Esophagus squamous epithelium (tissue), 5 donors: Measurements from ENCODE around the gene MEIG1. TPM values are rescaled to one million over a fixed set of nuclear protein-coding genes. Genes with fewer than 3 reads are reported as not detected.

Experiments
- DNase-seq: peaks from one replicate; lab custom pipeline; 2025; lab: John Stamatoyannopoulos, UW
- H3K27ac ChIP-seq, 4 donors: fragments of 200-600 bp; sonication (generic); one replicate each; pipeline ENCODE4 v1.5.1; 2016 to 2019; ENCODE audit warnings: mild to moderate bottlenecking in 1 of 4
- H3K27me3 ChIP-seq, 4 donors: fragments of 200-600 bp; sonication (generic); 1 replicate in 3 of 4; 2 replicates in 1 of 4; pipeline versions ENCODE4 v1.5.1 to v1.6.0; 2017 to 2021; ENCODE audit warnings: antibody characterized with exemption in 1 of 4
- H3K36me3 ChIP-seq, 3 donors: fragments of 200-600 bp; sonication (generic); one replicate each; pipeline ENCODE4 v1.5.1; 2016 to 2019
- H3K4me1 ChIP-seq, 3 donors: fragments of 200-600 bp; sonication (generic); one replicate each; pipeline ENCODE4 v1.5.1; 2017 to 2019
- H3K4me3 ChIP-seq, 4 donors: fragments of 200-600 bp; sonication (generic); 1 replicate in 3 of 4; 2 replicates in 1 of 4; pipeline ENCODE4 v1.5.1; 2016 to 2019; ENCODE audit warnings: mild to moderate bottlenecking in 2 of 4, moderate library complexity in 1 of 4
- H3K9me3 ChIP-seq, 3 donors: fragments of 200-600 bp; sonication (generic); one replicate each; pipeline ENCODE4 v1.5.1; 2016 to 2019
- CTCF ChIP-seq, 6 experiments: fragments of 450-650 bp in 4 of 6; fragments of 200-600 bp in 2 of 6; sonication (generic) in 2 of 6; IDR thresholded peaks; one replicate each; pipeline ENCODE4 v1.5.1; 2016 to 2019; ENCODE audit warnings: antibody characterized with exemption in 6 of 6, mild to moderate bottlenecking in 4 of 6, moderate library complexity in 4 of 6
- POLR2A ChIP-seq, 4 donors: fragments of 450-650 bp; IDR thresholded peaks; one replicate each; pipeline ENCODE4 v1.6.1; 2017; ENCODE audit warnings: antibody characterized with exemption in 4 of 4, mild to moderate bottlenecking in 4 of 4, moderate library complexity in 3 of 4
- WGBS, 2 donors: methylation state at CpG; one replicate each; pipeline ENCODE4 v1.1.5; 2018; 5-methylcytosine and 5-hydroxymethylcytosine counted together
- intact Hi-C: fragments of 100-400 bp; cut with DNase I; formaldehyde crosslinking; loops from one replicate; pipeline ENCODE4 v1.15.0; 2022
- total RNA-seq, 4 donors: library from RNA; depleted of rRNA; stranded (reverse); fragments of >200 nt; gene quantifications; one replicate each; pipeline ENCODE4 v1.1.0, GENCODE V29; 2016
- donor health status: DM: yes; HTN: yes; CAD: no.

Gene MEIG1
- total RNA-seq = under 1 TPM in 1 of 4 donors, not detected in 3; 0.79 TPM

DNA sequence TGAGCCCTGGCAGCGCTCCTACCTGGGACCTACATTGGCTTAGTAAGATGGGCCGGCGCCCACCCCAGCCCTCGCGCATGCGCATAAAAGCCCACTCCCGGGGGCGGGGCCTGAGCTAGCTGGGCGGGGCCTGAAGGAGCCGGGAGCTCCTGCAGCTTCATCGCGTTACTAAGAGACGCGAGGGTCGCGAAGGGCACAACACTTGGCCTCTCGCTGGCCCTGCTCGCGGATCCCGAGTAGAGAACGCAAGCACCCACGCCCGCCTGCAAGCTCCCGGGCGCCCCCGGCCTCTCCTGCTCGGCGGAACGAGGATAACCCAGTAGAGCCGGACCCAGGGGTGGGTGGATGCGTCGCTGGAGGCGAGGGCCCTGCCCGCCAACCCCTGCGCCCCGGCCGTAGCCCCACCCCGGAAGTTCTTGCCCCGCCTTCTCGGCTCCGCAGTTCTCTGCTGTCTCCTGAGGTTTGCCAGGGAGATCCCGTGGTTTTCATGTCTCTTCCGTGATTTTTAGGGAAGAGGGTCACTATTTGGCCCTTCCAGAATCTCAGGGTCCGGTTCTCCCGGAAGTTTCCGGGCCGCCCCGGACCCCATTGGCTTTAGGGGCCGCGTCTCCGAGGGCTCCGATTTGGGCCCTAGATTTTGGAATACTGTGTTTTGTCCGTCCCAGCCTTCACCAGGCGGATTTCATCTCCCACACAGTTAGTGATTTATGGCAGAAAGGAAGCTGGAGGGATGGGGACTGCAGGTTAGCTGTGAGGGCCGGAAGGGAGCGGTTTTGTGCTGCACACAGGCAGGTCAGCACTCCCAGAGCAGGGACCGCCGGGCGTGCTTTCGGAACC is at the start of gene MEIG1:
MEIG1 (plus strand) TSS at position 168 of the 837 bp plus-strand sequence. CDS start 7,081 bp downstream, outside the sequence.
- no peaks in the 10 kb centered on the region for H3K9me3 ChIP-seq
- no peak for TF ChIP-seq CTCF (IDR thresholded peaks at IDR 0.05)
- TF ChIP-seq POLR2A (IDR thresholded peaks at IDR 0.05) = peak in 2 of 4 donors; percentile 16 to 48
- DNase-seq = peak; percentile 63
- H3K27ac ChIP-seq = peak within 1 kb of the TSS; percentile 92 to 98 (median 96)
- H3K27me3 ChIP-seq = no peaks in the 10 kb centered on the region
- peaks cover 10 to 24% (median 11%) of the 10 kb centered on the region in 3 donors for H3K4me1 ChIP-seq
- H3K36me3 ChIP-seq = no peaks in the 10 kb centered on the region
- WGBS, 2 donors = 0 to 2% methylated on average over 12 to 19 of the region's 60 CpGs
- intact Hi-C loops = loop anchor here (10.0 kb wide), 2 partner anchors 85 to 135 kb away; partner anchors contain the start of genes RPP38 and SUV39H2
- H3K4me3 ChIP-seq = peak within 1 kb of the TSS; percentile 52 to 92 (median 63)

GRCh38 chr10:14910953-14911352 is 48.2 kb upstream of the MEIG1 start:
- Histone ChIP-seq H3K36me3 (peaks cover 7 to 96% (median 10%) of the 10 kb centered on the region in 3 donors), H3K9me3 (peaks cover 0 to 2% (median 0%) of the 10 kb centered on the region in 3 donors), H3K27me3 (no peaks in the 10 kb centered on the region), H3K27ac (no peak overlapping the region), H3K4me1 (no peaks in the 10 kb centered on the region), H3K4me3 (no peak overlapping the region)
- WGBS, 2 donors = 85 to 92% methylated on average over 3 to 4 of the region's 4 CpGs
- no peak for DNase-seq
- intact Hi-C loops = no loop called here
- TF ChIP-seq POLR2A (IDR thresholded peaks at IDR 0.05) (no peak), CTCF (IDR thresholded peaks at IDR 0.05) (no peak)

GRCh38 chr10:14911801-14912200 is 47.4 kb upstream of the MEIG1 start:
- 92 to 99% methylated on average over 3 of the region's 3 CpGs for WGBS, 2 donors
- peaks cover 0 to 10% (median 4%) of the 10 kb centered on the region in 3 donors for H3K9me3 ChIP-seq
- peaks cover 7 to 96% (median 10%) of the 10 kb centered on the region in 3 donors for H3K36me3 ChIP-seq
- no peak overlapping the region for H3K4me3 ChIP-seq
- H3K27ac ChIP-seq = no peak overlapping the region
- DNase-seq = no peak
- no peaks in the 10 kb centered on the region for H3K4me1 ChIP-seq
- H3K27me3 ChIP-seq = no peaks in the 10 kb centered on the region
- intact Hi-C loops = no loop called here
- TF ChIP-seq CTCF (IDR thresholded peaks at IDR 0.05) (no peak), POLR2A (IDR thresholded peaks at IDR 0.05) (no peak)

DNA sequence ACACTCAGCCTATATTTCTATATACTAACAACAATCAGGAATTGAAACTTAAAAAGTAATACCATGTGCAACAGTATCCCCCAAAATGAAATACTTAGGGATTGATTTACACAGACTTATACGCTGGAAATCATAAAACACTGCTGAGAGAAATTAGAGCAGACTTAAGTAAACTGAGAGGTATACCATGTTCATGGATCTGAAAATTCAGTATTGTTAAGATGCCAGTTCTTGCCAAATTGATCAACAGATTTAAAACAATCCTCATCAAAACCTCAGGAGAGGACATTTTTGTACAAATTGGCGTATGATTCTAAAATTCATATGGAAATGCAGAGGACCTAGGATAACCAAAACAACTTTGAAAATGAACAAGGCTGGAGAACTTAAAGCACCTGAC is 42.6 kb upstream of the MEIG1 start:
- Histone ChIP-seq H3K27ac (no peak overlapping the region), H3K27me3 (no peaks in the 10 kb centered on the region), H3K36me3 (peaks cover 25 to 99% (median 25%) of the 10 kb centered on the region in 3 donors), H3K4me3 (no peak overlapping the region), H3K4me1 (no peaks in the 10 kb centered on the region), H3K9me3 (peaks cover 0 to 26% (median 18%) of the 10 kb centered on the region in 3 donors)
- 88 to 97% methylated on average over 2 of the region's 2 CpGs for WGBS, 2 donors
- TF ChIP-seq POLR2A (IDR thresholded peaks at IDR 0.05) (no peak), CTCF (IDR thresholded peaks at IDR 0.05) (no peak)
- intact Hi-C loops = no loop called here
- DNase-seq = no peak

GRCh38 chr10:14917827-14918226 is 41.4 kb upstream of the MEIG1 start:
- DNase-seq = no peak

More at GRCh38 chr10:14917827-14918226, 41.4 kb upstream of the MEIG1 start:
- WGBS, 2 donors = 93 to 97% methylated on average over 3 of the region's 3 CpGs
- H3K27ac ChIP-seq = no peak overlapping the region
- no peaks in the 10 kb centered on the region for H3K27me3 ChIP-seq
- H3K4me1 ChIP-seq = no peaks in the 10 kb centered on the region
- H3K36me3 ChIP-seq = peaks cover 20 to 99% (median 30%) of the 10 kb centered on the region in 3 donors
- H3K9me3 ChIP-seq = peaks cover 0 to 26% (median 18%) of the 10 kb centered on the region in 3 donors
- H3K4me3 ChIP-seq = no peak overlapping the region
- intact Hi-C loops = no loop called here
- TF ChIP-seq POLR2A (IDR thresholded peaks at IDR 0.05) (no peak), CTCF (IDR thresholded peaks at IDR 0.05) (no peak)
